C4-2B (cell line): ENCODE results near the gene CCDC66.

Source experiments
- ZFX ChIP-seq: fragments of 450-650 bp; IDR thresholded peaks from 2 replicates; pipeline ENCODE4 v1.6.1; 2017
- TF ChIP-seq, protein P1 (sequence below): fragments of 450-650 bp; conservative IDR thresholded peaks from 2 replicates; pipeline ENCODE4 v1.5.1; 2017; ENCODE audit warnings: mild to moderate bottlenecking

- TF ChIP-seq, protein P1, sequence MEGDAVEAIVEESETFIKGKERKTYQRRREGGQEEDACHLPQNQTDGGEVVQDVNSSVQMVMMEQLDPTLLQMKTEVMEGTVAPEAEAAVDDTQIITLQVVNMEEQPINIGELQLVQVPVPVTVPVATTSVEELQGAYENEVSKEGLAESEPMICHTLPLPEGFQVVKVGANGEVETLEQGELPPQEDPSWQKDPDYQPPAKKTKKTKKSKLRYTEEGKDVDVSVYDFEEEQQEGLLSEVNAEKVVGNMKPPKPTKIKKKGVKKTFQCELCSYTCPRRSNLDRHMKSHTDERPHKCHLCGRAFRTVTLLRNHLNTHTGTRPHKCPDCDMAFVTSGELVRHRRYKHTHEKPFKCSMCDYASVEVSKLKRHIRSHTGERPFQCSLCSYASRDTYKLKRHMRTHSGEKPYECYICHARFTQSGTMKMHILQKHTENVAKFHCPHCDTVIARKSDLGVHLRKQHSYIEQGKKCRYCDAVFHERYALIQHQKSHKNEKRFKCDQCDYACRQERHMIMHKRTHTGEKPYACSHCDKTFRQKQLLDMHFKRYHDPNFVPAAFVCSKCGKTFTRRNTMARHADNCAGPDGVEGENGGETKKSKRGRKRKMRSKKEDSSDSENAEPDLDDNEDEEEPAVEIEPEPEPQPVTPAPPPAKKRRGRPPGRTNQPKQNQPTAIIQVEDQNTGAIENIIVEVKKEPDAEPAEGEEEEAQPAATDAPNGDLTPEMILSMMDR = no peak
- no peak for TF ChIP-seq ZFX
Measured at GRCh38 chr3:56633602-56634535, 76.9 kb downstream of the CCDC66 start.
